HepG2 (cell line): ENCODE measurements around the gene TRERF1. TPM values are rescaled to one million over a fixed set of nuclear protein-coding genes. Genes with fewer than 3 reads are reported as not detected.

Source experiments
- ATAC-seq: fragments of 200-7000 bp; cut with Tn5 transposase; 3 replicates; pipeline ENCODE4 v1.9.1; 2020; ENCODE audit warnings: mild to moderate bottlenecking, moderate library complexity
- BruUV-seq: library from RNA; stranded (reverse); fragments of 400-500 nt; replicated peaks from 2 replicates; lab custom pipeline; 2021; lab: Mats Ljungman, UMichigan
- CTCF ChIA-PET: fragments of 300-600 bp; formaldehyde crosslinking; extraction: SDS; loops from one replicate; lab custom pipeline; 2021; ENCODE audit warnings: low total read pairs, inconsistent platforms, low intra/inter-chr PET ratio; lab: Yijun Ruan, JAX
- POLR2A ChIA-PET: fragments of 350-600 bp; sonication (Branson Sonifier 250); formaldehyde crosslinking; loops from one replicate; lab custom pipeline; 2020; ENCODE audit warnings: antibody characterized with exemption, inconsistent platforms; lab: Yijun Ruan, JAX
- DNase-seq: peaks from one replicate; pipeline ENCODE4 v3.0.0-alpha.2; 2015; ENCODE audit warnings: low spot score
- FAIRE-seq: peaks from 3 replicates; lab custom pipeline; 2011; peaks lifted over from hg19 to GRCh38; lab: Jason Lieb, UNC
- H2AFZ ChIP-seq: one replicate; pipeline ENCODE4 v1.6.1; 2011; ENCODE audit warnings: low read length, inconsistent platforms
- H3K27ac ChIP-seq: fragments of 300-600 bp; 3 replicates; pipeline ENCODE4 v1.8.0; 2011; ENCODE audit warnings: mixed run types, mild to moderate bottlenecking, mixed read lengths, low read length, inconsistent platforms; ENCODE audit not compliant: insufficient read depth; ENCODE audit errors: extremely low read length
- H3K27me3 ChIP-seq, 2 experiments: fragments of 200-600 bp in 1 of 2; 2 replicates in 1 of 2; 3 replicates in 1 of 2; pipeline versions ENCODE4 v1.6.0 to v1.8.0; 2011; ENCODE audit warnings: low read length in 2 of 2, mild to moderate bottlenecking in 2 of 2, moderate library complexity in 2 of 2, inconsistent platforms in 1 of 2; ENCODE audit not compliant: insufficient read depth in 2 of 2, control insufficient read depth in 1 of 2
- H3K36me3 ChIP-seq, 2 experiments: fragments of 200-600 bp in 1 of 2; replicated peaks in 1 of 2; 2 replicates in 1 of 2; 3 replicates in 1 of 2; pipeline versions ENCODE4 v1.5.1 to v1.8.0; 2011; ENCODE audit warnings: low read length in 2 of 2, inconsistent platforms in 1 of 2; ENCODE audit not compliant: insufficient read depth in 2 of 2, control insufficient read depth in 1 of 2
- H3K4me1 ChIP-seq: 2 replicates; pipeline ENCODE4 v1.5.1; 2012; ENCODE audit warnings: low read length, inconsistent platforms; ENCODE audit not compliant: insufficient read depth
- H3K4me2 ChIP-seq: 2 replicates; pipeline ENCODE4 v1.6.0; 2011; ENCODE audit warnings: low read depth, low read length, inconsistent platforms
- H3K4me3 ChIP-seq, 3 experiments: fragments of 200-600 bp in 1 of 3; sonication (generic), shearing (Covaris generic) in 1 of 3; replicated peaks in 1 of 3; 2 replicates each; pipeline ENCODE4 v1.5.1; 2011 to 2016; ENCODE audit warnings: low read length in 3 of 3, inconsistent platforms in 2 of 3, low read depth in 2 of 3, mild to moderate bottlenecking in 2 of 3, control low read depth in 1 of 3, mixed read lengths in 1 of 3; ENCODE audit not compliant: insufficient read depth in 1 of 3
- H3K79me2 ChIP-seq: one replicate; pipeline ENCODE4 v1.6.1; 2011; ENCODE audit warnings: low read length, inconsistent platforms; ENCODE audit not compliant: insufficient read depth
- H3K9ac ChIP-seq: 2 replicates; pipeline ENCODE4 v1.6.0; 2011; ENCODE audit warnings: mild to moderate bottlenecking, low read depth, low read length, inconsistent platforms; ENCODE audit not compliant: insufficient read depth
- H3K9me3 ChIP-seq: 2 replicates; pipeline ENCODE4 v1.5.1; 2012; ENCODE audit warnings: mild to moderate bottlenecking, low read length
- H4K20me1 ChIP-seq: 2 replicates; pipeline ENCODE4 v1.6.0; 2011; ENCODE audit warnings: inconsistent platforms, mild to moderate bottlenecking, low read length, moderate library complexity; ENCODE audit not compliant: insufficient read depth
- EEA1 ChIP-seq: sonication (generic); formaldehyde crosslinking; IDR thresholded peaks from 2 replicates; pipeline ENCODE4 v1.5.1; 2020; ENCODE audit warnings: mild to moderate bottlenecking, missing genetic modification reagents, borderline replicate concordance
- FLYWCH1 ChIP-seq: sonication (generic); formaldehyde crosslinking; IDR thresholded peaks from 2 replicates; pipeline ENCODE4 v1.8.1; 2023; ENCODE audit warnings: mild to moderate bottlenecking, missing genetic modification reagents
- FOXK2 ChIP-seq: fragments of 450-650 bp; IDR thresholded peaks from 2 replicates; pipeline ENCODE4 v1.6.1; 2016
- KLF16 ChIP-seq, 2 experiments: sonication (generic) in 1 of 2; formaldehyde crosslinking in 1 of 2; IDR thresholded peaks; 2 replicates each; pipeline versions ENCODE4 v1.6.1 to v1.8.0; 2016 to 2023; ENCODE audit warnings: missing genetic modification reagents in 2 of 2, missing compliant biosample characterization in 1 of 2
- NFIB ChIP-seq: sonication (generic); formaldehyde crosslinking; IDR thresholded peaks from 2 replicates; pipeline ENCODE4 v1.9.0; 2021; ENCODE audit warnings: missing genetic modification reagents, mild to moderate bottlenecking, borderline replicate concordance
- SSRP1 ChIP-seq: IDR thresholded peaks from 2 replicates; pipeline ENCODE4 v1.6.1; 2016; ENCODE audit warnings: control low read depth
- TEAD2 ChIP-seq: sonication (generic); formaldehyde crosslinking; IDR thresholded peaks from 2 replicates; pipeline ENCODE4 v1.9.0; 2021; ENCODE audit warnings: missing genetic modification reagents
- ZNF564 ChIP-seq: sonication (generic); formaldehyde crosslinking; IDR thresholded peaks from 2 replicates; pipeline ENCODE4 v1.8.1; 2023; ENCODE audit warnings: mild to moderate bottlenecking, missing genetic modification reagents
- WGBS: methylation state at CpG from one replicate; pipeline ENCODE4 v1.1.6; 2017; ENCODE audit warnings: low lambda C conversion rate; 5-methylcytosine and 5-hydroxymethylcytosine counted together
- in situ Hi-C: cut with HindIII; loops from 2 replicates; pipeline ENCODE4 v1.10.0; 2017; ENCODE audit warnings: low pct_unique_long_range_greater_than_20kb; ENCODE audit not compliant: extremely low pct_ligation_motif_present
- intact Hi-C: fragments of 100-400 bp; cut with micrococcal nuclease; formaldehyde crosslinking; loops from one replicate; pipeline ENCODE4 v1.10.0; 2022; ENCODE audit not compliant: unreplicated experiment
- polyA plus RNA-seq, 8 experiments: library from polyadenylated mRNA; depleted of rRNA in 3 of 8; stranded (reverse) in 7 of 8; unstranded in 1 of 8; fragments of >200 nt; fragmentation: Illumina TruSeq in 4 of 8; extraction: Trizol in 4 of 8; gene quantifications; 2 replicates each; pipeline versions ENCODE4 v1.2.1 to v1.2.3, GENCODE V29; 2011 to 2016; ENCODE audit warnings: low read depth in 4 of 8, missing spikeins in 1 of 8, mixed read lengths in 1 of 8; ENCODE audit not compliant: insufficient read depth in 1 of 8
- total RNA-seq, 5 experiments: library from RNA; depleted of rRNA; stranded (reverse); fragments of >200 nt; fragmentation: Illumina TruSeq; extraction: Trizol; gene quantifications; 2 replicates each; pipeline ENCODE4 v1.2.3, GENCODE V29; 2016; ENCODE audit warnings: low read depth in 1 of 5
- TF ChIP-seq, protein P1 (sequence below): sonication (generic); formaldehyde crosslinking; IDR thresholded peaks from 2 replicates; pipeline ENCODE4 v1.5.0; 2020; ENCODE audit warnings: mild to moderate bottlenecking, low read depth, missing genetic modification reagents, borderline replicate concordance
- TF ChIP-seq, protein P2 (sequence below): sonication (generic); formaldehyde crosslinking; IDR thresholded peaks from 2 replicates; pipeline ENCODE4 v1.4.0; 2020; ENCODE audit warnings: mild to moderate bottlenecking, missing genetic modification reagents
- TF ChIP-seq, protein P3 (sequence below): IDR thresholded peaks from 2 replicates; pipeline ENCODE4 v1.6.1; 2016
- TF ChIP-seq, protein P4 (sequence below): sonication (generic); formaldehyde crosslinking; IDR thresholded peaks from 2 replicates; pipeline ENCODE4 v1.4.0; 2020; ENCODE audit warnings: missing genetic modification reagents, borderline replicate concordance

The TRERF1 gene
- total and polyA plus RNA-seq, 2 of the 13 experiments (the other 11 are each of a cell fraction or from before 2014, with no cell fraction given) = 0.02 TPM; not detected in 1

DNA sequence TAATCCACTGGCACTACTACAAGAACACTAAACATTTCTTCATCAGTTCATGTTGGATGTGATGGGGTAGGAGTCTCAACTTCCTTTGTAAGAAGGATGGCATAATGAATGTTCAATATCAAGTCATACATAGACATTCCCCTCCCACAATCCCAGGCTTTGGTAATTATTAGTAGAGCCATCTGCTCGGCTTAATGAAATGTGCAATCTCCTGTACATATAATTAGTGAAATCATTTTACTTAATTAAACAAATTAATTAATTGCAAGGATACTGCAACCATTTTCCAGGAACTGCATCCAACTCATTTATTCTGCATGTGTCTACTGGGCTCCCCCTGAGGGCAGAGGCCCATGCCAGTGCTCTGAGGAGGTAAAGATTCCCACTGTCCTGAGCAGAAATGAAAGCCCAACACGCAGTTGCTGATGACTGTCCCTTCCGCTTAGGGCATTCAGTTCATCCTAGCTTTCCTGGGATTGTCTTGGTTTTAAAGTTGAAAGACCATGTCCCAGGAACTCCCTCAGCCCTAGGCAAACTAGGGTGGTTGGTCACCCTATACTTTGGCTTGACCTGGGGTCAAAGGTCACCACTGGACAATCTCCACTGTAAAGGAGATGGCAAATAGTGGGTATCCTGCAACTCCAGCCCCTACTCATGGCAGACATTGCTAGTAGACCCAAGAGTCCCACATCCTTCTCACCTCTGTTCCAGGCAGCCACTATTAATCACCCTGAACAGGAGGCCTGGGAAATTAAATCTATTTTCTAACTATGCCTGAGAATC lies 109.8 kb downstream of the TRERF1 start:
- ChIA-PET CTCF (no interaction called here), POLR2A (no interaction called here)
- peaks cover 2 to 18% of the 10 kb centered on the region in 2 experiments; a peak in 4 of 5 replicates for H3K27me3 ChIP-seq
- no peak for ATAC-seq
- no peak overlapping the region for H2AFZ ChIP-seq
- H3K9ac ChIP-seq = no peak overlapping the region
- H3K4me1 ChIP-seq = no peaks in the 10 kb centered on the region
- no peaks in the 10 kb centered on the region for H3K79me2 ChIP-seq
- no peak overlapping the region for H3K27ac ChIP-seq
- no peak overlapping the region for H3K4me2 ChIP-seq
- TF ChIP-seq NFIB (no peak), EEA1 (no peak), KLF16 (CRISPR knock-in tag; IDR thresholded peaks at IDR 0.05) (no peak), FOXK2 (no peak), FLYWCH1 (CRISPR knock-in tag) (no peak), TEAD2 (CRISPR knock-in tag) (no peak), ZNF564 (CRISPR knock-in tag) (no peak), SSRP1 (CRISPR knock-in tag) (no peak)
- TF ChIP-seq, protein P1, sequence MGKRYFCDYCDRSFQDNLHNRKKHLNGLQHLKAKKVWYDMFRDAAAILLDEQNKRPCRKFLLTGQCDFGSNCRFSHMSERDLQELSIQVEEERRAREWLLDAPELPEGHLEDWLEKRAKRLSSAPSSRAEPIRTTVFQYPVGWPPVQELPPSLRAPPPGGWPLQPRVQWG (CRISPR knock-in tag) = no peak
- TF ChIP-seq, protein P2, sequence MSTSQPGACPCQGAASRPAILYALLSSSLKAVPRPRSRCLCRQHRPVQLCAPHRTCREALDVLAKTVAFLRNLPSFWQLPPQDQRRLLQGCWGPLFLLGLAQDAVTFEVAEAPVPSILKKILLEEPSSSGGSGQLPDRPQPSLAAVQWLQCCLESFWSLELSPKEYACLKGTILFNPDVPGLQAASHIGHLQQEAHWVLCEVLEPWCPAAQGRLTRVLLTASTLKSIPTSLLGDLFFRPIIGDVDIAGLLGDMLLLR (CRISPR knock-in tag) = no peak
- TF ChIP-seq, protein P3, sequence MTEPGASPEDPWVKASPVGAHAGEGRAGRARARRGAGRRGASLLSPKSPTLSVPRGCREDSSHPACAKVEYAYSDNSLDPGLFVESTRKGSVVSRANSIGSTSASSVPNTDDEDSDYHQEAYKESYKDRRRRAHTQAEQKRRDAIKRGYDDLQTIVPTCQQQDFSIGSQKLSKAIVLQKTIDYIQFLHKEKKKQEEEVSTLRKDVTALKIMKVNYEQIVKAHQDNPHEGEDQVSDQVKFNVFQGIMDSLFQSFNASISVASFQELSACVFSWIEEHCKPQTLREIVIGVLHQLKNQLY (CRISPR knock-in tag) = no peak
- TF ChIP-seq, protein P4, sequence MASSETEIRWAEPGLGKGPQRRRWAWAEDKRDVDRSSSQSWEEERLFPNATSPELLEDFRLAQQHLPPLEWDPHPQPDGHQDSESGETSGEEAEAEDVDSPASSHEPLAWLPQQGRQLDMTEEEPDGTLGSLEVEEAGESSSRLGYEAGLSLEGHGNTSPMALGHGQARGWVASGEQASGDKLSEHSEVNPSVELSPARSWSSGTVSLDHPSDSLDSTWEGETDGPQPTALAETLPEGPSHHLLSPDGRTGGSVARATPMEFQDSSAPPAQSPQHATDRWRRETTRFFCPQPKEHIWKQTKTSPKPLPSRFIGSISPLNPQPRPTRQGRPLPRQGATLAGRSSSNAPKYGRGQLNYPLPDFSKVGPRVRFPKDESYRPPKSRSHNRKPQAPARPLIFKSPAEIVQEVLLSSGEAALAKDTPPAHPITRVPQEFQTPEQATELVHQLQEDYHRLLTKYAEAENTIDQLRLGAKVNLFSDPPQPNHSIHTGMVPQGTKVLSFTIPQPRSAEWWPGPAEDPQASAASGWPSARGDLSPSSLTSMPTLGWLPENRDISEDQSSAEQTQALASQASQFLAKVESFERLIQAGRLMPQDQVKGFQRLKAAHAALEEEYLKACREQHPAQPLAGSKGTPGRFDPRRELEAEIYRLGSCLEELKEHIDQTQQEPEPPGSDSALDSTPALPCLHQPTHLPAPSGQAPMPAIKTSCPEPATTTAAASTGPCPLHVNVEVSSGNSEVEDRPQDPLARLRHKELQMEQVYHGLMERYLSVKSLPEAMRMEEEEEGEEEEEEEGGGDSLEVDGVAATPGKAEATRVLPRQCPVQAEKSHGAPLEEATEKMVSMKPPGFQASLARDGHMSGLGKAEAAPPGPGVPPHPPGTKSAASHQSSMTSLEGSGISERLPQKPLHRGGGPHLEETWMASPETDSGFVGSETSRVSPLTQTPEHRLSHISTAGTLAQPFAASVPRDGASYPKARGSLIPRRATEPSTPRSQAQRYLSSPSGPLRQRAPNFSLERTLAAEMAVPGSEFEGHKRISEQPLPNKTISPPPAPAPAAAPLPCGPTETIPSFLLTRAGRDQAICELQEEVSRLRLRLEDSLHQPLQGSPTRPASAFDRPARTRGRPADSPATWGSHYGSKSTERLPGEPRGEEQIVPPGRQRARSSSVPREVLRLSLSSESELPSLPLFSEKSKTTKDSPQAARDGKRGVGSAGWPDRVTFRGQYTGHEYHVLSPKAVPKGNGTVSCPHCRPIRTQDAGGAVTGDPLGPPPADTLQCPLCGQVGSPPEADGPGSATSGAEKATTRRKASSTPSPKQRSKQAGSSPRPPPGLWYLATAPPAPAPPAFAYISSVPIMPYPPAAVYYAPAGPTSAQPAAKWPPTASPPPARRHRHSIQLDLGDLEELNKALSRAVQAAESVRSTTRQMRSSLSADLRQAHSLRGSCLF (CRISPR knock-in tag) = no peak
- intact Hi-C loops = no loop called here
- no peak overlapping the region for H3K4me3 ChIP-seq
- BruUV-seq = no TSS peak
- no peaks in the 10 kb centered on the region for H4K20me1 ChIP-seq
- WGBS = 65% methylated on average over 3 of the region's 3 CpGs
- in situ Hi-C loops = no loop called here
- no peak for DNase-seq
- FAIRE-seq = peak; percentile 8
- no peaks in the 10 kb centered on the region for H3K9me3 ChIP-seq
- H3K36me3 ChIP-seq = no peaks in the 10 kb centered on the region
